GM19438 (cell line): ENCODE results near the gene PXK.
"Not testable (repeated sequence)": the region's sequence is repeated elsewhere in the genome, so short reads cannot be mapped to it uniquely, and the experiment has no call there.

Experiments used
- ATAC-seq: cut with Tn5 transposase; IDR thresholded peaks from one replicate; pipeline ENCODE4 v1.9.1; 2021; ENCODE audit warnings: low read depth; ENCODE audit not compliant: unreplicated experiment

Gene PXK

DNA sequence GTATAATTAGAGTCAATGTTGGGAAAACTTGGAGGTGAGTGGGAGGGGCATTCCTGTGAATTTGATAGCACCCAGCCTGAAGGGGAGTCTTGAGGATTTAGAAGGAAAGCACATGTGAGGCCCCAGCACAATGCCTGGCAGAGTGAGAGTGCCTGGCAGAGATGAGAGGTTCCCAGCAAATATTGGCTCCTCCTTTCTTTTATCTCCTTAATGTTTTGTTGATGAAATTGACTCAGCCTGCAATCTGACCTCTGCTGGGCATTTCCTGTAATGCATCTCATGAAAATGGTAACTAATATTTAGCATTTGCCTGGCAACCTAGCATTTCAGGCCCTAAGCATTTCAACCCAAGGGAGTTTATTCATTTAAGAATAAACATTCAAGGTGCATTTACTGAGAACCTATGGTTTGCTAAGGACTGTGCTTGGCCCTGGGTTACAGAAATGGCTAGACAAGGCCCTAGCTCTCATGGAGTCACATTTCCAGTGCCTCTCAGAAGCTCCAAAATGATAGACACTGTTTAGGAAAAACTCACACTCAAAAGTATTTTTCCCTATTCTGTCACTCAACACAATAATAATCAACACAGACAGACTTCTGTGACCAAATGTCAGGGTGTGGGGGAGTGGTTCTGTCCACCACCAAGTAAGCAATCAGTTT, 82.0 kb downstream of the PXK start:
- no peak for ATAC-seq

DNA sequence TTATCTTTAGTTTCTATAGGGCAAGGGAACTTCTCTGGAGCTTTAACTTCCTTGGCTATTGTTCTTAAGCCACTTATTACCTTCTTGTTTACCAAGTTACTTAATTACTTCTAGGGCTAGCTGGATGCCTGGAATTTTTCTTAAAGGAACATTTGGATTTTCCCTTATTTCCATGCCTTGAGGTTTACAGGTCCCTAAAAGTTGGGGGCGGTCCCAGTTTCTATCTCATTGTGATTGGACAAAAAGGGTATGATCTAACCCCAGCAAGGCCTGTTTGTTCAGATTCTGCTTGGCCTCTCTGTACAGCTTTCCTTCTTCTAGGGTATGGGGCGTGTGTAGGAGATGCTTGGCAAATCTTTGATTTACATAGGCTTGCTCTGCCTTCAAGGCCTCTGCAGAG, 83.5 kb downstream of the PXK start:
- no peak for ATAC-seq

DNA sequence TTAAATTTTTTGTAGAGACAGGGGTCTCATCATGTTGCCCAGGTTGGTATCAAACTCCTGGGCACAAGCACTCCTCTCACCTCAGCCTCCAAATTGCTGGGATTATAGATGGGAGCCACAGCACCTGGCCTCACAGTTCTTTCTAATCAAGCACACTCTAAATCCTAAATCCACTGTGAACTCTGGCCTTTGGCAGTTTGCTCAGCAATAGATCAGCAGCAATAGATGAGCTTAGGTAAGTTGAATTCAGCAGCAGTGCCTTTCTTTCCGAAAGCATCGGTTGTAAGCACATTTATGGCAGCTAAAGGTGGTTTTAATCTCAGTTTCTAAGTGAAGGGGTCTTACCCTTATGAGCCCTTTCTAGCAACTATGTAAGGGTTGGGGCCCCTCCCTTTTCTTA, 84.4 kb downstream of the PXK start:
- no peak for ATAC-seq

DNA sequence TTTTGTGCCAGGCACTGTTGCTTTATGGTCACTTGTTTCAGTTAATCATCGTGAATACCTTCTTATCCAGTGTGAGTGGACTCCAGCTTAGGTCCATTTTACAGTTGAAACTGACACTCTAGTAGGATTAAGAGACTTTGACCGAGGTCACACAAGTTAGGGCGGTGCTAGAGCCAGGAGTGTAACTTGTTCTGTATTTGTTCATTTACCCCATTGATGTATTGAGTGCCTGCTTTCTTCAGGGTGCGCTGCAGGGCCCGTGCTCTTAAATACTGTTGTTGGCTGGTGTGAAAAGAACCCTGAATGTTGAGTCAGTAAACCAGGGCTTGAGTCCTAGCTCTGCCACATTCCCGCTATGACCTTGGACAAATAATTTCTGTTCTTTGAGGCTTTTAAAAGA, 85.5 kb downstream of the PXK start:
- no peak for ATAC-seq

DNA sequence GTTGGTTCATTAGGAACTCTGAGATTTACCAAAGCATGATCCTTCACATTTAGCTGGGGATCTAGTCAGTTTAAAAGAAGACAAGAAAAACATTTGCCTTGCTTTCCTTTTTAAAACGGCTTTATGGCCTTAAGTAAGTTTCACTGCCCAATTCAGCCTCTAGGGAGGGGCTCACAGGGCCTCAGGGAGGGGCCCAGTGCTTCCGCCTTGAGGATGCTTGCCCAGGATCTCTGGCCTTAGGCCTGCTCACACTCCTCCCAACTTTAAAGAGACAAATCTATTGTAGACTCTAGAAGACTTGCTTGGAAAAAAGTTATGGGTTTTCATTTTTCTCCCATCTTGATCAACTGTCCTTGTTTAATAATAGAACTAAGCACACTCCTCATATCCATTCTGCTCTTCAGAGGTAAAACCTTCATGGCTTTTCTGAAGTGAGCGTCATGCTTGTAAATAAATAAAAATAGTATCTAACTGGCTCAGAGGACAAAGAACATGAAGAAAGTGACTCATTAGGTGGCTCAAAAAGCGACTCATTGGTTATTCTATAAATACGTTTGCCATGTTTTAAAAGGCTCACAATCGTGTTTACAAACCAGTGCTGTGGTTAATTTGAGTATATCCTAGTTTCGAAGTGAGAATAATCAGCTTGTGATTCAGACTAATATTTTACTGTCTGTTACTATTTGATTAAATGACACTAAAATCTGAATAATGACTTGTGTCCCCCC, 87.3 kb downstream of the PXK start:
- ATAC-seq: peak; percentile 63

DNA sequence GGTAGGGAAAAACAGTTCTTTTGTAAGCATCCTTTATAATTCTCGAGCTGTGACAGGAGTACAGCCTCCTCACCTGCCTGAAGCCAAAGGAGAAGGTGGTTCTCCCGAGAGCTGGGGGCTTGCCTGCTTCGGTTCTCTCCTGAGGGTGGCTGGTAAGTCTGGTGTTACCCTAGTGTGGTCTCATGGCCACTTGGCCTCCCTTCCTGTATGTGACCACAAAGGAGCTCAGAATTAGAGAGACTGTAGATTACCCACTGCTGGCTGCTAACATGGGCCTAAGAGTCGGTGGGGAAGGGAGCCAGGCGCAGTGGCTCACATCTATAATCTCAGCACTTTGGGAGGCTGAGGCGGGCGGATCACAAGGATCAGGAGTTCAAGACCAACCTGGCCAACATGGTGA, 88.3 kb downstream of the PXK start:
- ATAC-seq: peak; percentile 38

DNA sequence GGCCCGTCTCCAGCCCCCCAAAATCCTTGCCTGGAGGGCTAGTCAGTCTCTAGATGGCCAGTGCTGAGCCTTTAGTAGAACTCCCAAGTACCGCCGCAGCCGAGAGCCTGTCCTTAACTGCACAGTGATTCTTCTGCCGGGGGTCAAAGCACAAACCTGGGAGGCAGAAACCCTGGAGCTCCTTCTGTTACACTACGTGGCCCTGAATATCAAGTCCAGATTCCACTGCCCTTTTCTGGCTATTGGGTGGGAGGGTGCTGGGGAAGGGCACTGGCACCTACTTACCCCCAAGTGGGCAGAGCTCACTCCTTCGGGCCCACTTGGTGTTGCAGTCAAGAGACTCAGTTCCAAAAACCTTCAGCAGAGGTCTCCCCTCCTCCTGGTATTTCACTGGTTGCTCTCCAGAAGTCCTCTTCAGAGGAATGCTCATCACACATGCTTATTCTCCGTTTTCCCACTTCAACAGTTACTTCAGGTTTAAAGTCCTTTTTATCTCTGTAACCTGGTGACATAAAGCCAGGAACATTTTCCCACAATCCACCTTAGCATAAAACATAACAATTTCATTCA, 90.1 kb downstream of the PXK start:
- no peak for ATAC-seq

DNA sequence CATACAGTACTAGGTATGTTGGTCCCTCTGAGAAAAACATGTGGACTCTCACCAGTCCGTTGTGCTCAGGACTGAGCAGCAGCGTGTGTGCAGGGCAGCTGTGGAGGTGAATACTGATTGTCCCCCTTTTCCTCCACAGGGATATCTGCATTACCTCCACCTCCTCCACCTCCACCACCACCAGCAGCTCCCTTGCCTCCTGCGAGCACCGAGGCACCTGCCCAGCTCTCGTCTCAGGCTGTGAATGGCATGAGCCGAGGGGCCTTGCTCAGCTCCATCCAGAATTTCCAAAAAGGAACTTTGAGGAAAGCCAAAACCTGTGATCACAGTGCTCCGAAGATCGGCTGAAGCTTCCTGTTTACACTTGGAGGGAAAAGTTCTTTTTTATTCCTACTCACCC, 91.9 kb downstream of the PXK start:
- no peak for ATAC-seq

DNA sequence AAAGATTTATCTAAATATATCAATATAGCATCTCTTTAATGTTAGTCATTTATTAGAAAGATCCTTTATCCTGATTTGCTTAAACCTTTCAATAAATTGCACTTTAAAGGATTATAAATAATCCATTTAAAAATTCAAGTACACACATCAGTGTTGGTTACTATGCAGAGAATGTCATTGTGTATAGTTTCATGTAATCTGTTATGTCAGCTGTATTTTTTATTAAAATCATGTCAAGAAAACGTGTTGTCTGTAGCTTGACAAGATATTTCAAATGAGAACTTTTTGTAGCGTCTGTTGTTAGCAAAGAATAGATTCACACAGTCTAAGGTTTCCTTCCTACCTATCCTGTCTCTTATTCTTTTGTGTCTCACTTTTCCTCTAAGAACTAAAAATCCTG, 93.1 kb downstream of the PXK start:
- ATAC-seq: no peak

DNA sequence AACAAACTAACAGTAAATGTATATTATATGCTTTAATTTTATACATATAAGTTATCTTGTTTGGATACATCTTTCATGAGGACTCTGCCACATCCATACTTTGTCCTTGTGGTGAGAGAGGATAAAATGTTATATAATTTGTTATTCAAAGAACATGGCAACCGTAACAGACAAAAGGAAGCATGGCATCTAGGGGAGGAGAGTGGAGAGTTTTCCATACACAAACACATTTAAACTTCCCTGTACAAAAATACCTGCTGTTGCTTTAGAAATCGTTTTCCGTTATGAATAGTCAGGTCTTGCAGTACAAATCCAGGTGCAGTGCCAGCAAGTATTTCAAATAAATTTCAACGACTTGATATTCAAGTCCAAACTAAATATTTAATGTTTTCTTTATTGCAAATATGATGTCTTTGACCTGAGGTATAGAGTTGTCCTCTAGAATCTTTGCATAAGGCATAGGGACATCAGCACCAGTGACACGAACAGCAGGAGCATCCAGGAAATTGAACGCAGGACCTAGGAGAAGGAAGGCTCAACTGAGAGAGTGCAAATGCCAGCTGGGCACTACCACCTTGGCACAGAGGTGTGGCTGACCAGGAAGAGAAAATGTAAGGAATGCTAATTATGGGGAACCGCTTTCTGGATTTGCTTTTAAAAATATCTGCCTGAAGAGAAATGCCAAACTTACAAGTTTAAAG, 95.1 kb downstream of the PXK start:
- no peak for ATAC-seq

DNA sequence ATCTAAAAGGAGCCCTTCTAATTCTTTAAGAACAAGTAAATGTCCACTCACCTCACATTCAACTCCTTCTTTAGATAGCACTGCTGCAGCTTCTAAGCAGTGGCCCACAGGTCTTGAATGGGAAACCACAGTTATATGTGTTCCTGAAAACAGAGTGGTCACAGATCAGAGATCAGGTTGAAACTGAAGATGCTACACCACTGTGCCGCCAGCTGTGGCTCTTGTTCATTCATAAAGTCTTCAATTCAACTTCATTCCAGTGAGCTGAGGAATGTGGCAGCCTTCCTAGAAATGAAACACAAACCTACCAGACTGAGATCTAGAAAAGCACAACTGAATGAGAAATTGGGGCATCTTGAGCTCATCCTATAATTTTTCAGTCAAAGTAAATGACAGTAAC, 97.0 kb downstream of the PXK start:
- peak; percentile 50 for ATAC-seq

DNA sequence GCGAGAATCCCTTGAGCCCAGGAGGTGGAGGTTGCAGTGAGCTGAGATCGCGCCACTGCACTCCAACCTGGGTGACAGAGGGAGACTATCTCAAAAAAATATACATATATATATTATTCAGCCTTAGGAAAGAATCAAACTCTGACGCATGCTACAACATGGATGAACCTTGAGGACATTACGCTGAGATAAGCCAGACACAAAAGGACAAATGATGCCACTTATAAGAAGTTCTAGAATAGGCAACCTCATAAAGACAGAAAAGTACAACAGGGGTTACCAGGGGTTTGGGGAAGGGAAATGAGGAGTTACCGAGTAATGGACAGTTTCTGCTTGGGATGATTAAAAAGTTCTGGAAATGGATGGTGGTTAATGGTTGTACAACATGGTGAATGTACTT, 100.2 kb downstream of the PXK start:
- no peak for ATAC-seq

DNA sequence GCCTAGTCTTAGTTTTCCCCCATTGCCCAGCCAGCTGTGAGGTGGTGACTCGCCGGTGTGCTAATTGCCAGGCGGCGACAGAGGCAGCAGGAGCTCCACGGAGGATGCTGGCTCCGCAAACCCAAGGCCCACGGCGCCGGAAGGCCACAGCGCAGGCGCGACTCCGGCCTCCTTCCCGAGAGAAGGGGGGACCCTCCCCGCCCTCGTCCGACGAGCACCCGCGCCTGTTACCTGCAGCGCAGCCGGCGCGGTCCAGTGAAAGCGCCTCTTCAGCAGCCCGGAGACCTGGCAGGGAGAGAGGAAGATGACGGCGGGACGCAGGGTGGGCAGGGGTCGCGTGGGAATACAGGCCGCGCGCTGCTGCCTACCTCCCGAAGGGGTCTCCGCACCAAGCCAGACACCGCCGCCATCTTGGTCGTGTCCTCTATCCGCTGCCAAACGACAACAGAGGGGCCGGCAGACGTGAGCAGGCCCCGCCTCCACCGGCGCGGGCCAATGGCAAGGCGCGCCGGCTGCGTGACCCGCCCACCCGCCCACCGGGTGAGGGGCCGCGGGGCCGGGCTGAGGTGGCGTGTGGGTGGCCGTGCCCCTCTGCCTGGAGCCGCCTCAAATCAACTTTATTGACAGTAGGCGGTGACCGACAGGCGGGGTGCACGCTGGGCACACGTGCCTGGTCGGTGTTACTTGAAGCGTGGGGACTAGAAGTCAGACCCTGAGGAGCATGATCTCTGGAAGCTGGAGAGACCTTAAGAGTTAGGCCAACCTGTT, 100.9 kb downstream of the PXK start, which contains the start of gene PDHB:
PDHB (minus strand) TSS at position 433 of the 768 bp plus-strand sequence; CDS start at position 410, 23 bp downstream.
- ATAC-seq: peak; percentile 90

DNA sequence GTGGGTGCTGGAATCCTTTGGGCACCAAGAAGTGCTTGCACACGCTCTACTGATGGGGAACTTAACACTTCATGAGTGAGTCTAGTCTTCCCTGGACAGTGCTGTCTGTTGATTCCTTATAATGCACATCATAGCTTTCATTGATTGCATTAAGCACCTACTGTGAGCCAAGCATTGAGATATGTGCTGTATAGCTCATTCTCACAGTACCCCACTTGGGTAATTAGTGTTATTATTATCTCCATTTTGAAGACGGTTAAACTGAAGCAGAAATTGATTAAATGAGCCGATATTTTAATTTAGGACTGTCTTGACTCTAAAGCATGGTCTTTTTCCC, 101.4 kb downstream of the PXK start:
- no peak for ATAC-seq

DNA sequence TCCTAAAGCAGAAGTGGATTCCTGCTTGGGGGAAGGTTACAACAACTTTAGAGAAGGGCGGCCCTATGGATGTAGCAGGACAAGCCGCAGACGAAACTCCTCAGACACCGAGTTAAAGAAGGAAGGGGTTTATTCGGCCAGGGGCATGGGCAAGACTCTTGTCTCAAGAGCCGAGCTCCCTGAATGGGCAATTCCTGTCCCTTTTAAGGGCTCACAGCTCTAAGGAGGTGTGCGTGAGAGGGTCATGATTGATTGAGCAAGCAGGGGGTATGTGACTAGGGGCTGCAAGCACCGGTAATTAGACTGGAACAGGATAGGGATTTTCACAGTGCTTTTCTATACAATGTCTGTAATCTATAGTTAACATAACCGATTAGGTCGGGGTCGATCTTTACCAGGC, 101.8 kb downstream of the PXK start:
- no peak for ATAC-seq

DNA sequence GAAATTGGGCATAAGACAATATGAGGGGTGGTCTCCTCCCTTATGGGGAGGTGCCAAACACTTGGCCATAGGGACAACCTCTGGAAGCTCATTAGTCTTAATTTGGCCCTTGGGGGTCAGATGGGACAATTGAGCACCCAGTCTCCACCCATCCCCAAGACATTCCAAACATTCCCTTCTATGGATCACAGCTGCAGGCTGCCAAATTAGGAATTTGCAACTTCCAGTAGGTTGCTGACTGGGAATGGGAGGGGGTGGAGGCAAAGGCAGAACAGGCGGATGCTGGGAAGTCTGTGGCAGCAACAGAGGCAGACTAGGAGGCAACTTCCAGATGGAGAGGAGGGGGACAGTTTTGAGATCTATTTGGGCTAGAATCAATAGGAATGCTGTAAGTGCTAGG, 102.3 kb downstream of the PXK start:
- ATAC-seq: no peak

DNA sequence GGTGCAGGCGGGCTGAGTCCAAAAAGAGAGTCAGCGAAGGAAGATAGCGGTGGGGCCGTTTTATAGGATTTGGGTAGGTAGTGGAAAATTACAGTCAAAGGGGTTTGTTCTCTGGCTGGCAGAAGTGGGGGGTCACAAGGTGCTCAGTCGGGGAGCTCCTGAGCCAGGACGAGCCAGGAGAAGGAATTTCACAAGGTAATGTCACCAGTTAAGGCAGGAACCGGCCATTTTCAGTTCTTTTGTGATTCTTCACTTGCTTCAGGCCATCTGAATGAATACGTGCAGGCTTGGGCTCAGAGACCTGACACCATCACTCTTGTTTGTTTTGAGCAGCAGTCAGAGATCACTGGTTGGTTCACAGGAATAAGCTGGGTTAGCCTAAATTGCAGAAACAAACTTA, 104.6 kb downstream of the PXK start:
- ATAC-seq: not testable (repeated sequence)

DNA sequence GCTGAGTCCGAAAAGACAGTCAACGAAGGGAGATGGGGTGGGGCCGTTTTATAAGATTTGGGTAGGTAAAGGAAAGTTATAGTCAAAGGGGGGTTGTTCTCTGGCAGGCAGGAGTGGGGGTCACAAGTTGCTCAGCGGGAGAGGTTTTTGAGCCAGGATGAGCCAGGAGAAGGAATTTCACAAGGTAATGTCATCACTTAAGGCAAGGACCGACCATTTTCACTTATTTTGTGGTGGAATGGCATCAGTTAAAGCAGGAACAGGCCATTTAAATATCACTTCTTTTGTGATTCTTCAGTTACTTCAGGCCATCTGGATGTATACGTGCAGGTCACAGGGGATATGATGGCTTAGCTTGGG, 108.3 kb downstream of the PXK start:
- not testable (repeated sequence) for ATAC-seq

DNA sequence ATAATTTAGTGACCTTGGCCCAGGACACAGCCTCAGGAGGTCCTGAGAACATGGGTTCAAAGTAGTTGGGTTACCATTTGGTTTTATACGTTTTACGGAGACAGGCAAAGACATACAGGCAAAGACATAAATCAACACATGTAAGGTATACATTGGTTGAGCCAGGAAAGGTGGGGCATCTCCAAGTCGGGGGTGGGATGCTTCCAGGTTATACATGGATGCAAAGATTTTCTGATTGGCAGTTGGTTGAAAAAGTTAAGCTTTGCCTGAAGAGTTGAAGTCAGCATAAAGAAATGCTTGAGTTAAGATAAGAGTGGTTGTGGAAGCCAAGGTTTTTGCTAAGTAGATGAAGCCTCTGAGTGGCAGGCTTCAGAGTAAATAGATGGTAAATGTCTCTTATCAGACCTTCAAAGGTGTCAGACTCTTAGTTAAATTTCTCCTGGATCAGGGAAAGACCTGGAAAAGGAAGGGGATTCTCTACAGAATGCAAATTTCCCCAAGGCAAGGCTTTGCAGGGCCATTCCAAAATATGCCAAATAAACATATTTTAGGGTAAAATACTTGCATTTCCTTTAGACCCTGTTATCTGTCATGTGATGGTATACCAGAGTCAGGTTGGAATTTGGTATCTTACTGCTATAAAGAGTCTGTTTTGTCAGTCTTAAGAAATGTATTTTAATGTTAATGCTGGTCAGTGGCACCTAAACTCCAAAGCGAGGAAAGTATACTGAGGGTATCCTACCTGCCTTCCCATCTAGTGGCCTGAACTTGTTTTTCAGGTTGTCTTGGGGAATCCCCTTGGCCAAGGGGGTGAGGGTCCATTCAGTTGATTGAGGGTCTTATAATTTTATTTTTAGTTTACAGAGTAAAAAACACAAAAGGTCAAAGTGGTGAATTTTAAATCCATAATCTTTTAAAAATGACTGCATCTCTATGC, 109.1 kb downstream of the PXK start:
- ATAC-seq: no peak

DNA sequence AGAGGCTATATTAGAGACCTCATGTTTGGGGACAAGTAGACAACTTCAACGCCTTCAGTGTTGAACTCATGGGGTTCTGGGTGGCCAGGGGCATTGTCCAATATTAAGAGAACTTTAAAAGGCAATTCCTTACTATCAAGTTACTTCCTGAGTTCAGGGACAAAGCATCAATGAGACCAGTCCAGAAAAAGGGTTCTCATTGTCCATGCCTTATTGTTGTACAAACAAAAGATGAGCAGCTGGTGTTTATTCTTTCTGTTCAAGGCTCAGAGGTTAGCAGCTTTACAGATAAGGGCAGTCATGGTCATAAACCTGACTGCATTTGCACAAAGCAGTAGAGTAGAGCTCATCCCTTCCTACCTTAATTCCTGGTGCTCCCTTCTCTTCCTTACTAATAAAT, 119.5 kb downstream of the PXK start:
- no peak for ATAC-seq
